ENCODE results near the gene CMTM2.

DNA sequence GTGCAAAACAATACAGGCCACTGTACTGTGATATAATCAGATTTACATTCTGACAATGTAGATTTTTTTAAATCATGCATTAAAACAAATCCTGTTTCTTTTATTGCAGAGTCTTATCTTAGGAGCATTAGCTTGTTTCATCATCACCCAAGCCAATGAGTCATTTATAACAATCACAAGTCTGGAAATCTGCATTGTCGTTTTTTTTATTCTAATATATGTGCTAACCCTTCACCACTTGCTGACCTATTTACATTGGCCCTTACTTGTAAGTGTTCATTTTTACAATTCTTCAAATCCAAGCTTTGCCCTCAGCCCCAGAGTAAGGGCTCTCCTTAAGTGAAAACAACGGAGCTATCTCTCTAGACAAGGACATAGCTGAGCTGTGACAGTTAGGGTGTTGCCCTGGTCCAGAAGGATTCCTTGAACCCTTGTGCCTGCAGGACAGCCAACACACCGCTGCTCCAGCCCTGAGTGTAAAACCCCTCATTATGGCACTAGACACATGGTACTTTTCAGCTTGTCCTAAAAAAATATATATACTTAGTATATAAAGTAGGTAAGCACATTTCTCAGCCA lies 9.3 kb upstream of the CMTM2 start:
- TF ChIP-seq CEBPB (IDR thresholded peaks at IDR 0.05; ENCODE audit: low read depth, low read length) (peak; percentile 90), MXI1 (IDR thresholded peaks at IDR 0.05; ENCODE audit: borderline replicate concordance, low read depth, low read length) (no peak), SMC3 (IDR thresholded peaks at IDR 0.05; ENCODE audit: low read depth, low read length) (no peak), POLR2A (IDR thresholded peaks at IDR 0.05; ENCODE audit: low read depth, low read length) (no peak), RFX5 (IDR thresholded peaks at IDR 0.05; ENCODE audit: low read depth, low read length) (no peak), RCOR1 (IDR thresholded peaks at IDR 0.05; ENCODE audit: insufficient replicate concordance, low read length) (no peak), MAFK (IDR thresholded peaks at IDR 0.05; ENCODE audit: low read depth, low read length) (no peak), RAD21 (IDR thresholded peaks at IDR 0.05; ENCODE audit: low read length) (no peak)
- TF ChIP-seq, protein P1, sequence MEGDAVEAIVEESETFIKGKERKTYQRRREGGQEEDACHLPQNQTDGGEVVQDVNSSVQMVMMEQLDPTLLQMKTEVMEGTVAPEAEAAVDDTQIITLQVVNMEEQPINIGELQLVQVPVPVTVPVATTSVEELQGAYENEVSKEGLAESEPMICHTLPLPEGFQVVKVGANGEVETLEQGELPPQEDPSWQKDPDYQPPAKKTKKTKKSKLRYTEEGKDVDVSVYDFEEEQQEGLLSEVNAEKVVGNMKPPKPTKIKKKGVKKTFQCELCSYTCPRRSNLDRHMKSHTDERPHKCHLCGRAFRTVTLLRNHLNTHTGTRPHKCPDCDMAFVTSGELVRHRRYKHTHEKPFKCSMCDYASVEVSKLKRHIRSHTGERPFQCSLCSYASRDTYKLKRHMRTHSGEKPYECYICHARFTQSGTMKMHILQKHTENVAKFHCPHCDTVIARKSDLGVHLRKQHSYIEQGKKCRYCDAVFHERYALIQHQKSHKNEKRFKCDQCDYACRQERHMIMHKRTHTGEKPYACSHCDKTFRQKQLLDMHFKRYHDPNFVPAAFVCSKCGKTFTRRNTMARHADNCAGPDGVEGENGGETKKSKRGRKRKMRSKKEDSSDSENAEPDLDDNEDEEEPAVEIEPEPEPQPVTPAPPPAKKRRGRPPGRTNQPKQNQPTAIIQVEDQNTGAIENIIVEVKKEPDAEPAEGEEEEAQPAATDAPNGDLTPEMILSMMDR (conservative IDR thresholded peaks at IDR 0.05; ENCODE audit: low read depth, low read length): no peak
